A549 (cell line): ENCODE results near the gene ZNF227.

ENCODE experiments used
- CHD2 ChIP-seq: fragments of 150-350 bp; IDR thresholded peaks from 2 replicates; pipeline ENCODE4 v1.6.1; 2014; ENCODE audit warnings: low read length; ENCODE audit not compliant: partially characterized antibody
- MYC ChIP-seq: IDR thresholded peaks from 2 replicates; pipeline ENCODE4 v1.6.1; 2012; ENCODE audit warnings: mild to moderate bottlenecking, inconsistent platforms, low read length, improper control_type of control experiment, borderline replicate concordance
- NFE2L2 ChIP-seq: fragments of 150-350 bp; conservative IDR thresholded peaks from 2 replicates; pipeline ENCODE4 v1.6.1; 2014; ENCODE audit warnings: low read length
- NR3C1 ChIP-seq: fragments of >200 bp; sonication (Bioruptor Twin); formaldehyde crosslinking; IDR thresholded peaks from 3 replicates; pipeline ENCODE4 v1.6.1; 2017
- POLR2A ChIP-seq: IDR thresholded peaks from 2 replicates; pipeline ENCODE4 v1.6.1; 2012; ENCODE audit warnings: mild to moderate bottlenecking, low read length
- POLR2AphosphoS2 ChIP-seq: conservative IDR thresholded peaks from 2 replicates; pipeline ENCODE4 v1.6.1; 2012; ENCODE audit warnings: low read length, improper control_type of control experiment, inconsistent platforms
- ZC3H11A ChIP-seq: fragments of 450-650 bp; IDR thresholded peaks from 2 replicates; pipeline ENCODE4 v1.6.1; 2014; ENCODE audit warnings: antibody characterized with exemption, mild to moderate bottlenecking
- TF ChIP-seq, protein P1 (sequence below): fragments of >200 bp; sonication (Bioruptor Twin); formaldehyde crosslinking; IDR thresholded peaks from 3 replicates; pipeline ENCODE4 v1.5.1; 2016
- TF ChIP-seq, protein P2 (sequence below): fragments of 200-600 bp; sonication (generic); IDR thresholded peaks from 2 replicates; pipeline ENCODE4 v1.6.1; 2016; ENCODE audit warnings: antibody characterized with exemption, mild to moderate bottlenecking, moderate library complexity
- TF ChIP-seq, protein P3 (sequence below): IDR thresholded peaks from 2 replicates; pipeline ENCODE4 v1.6.1; 2012

DNA sequence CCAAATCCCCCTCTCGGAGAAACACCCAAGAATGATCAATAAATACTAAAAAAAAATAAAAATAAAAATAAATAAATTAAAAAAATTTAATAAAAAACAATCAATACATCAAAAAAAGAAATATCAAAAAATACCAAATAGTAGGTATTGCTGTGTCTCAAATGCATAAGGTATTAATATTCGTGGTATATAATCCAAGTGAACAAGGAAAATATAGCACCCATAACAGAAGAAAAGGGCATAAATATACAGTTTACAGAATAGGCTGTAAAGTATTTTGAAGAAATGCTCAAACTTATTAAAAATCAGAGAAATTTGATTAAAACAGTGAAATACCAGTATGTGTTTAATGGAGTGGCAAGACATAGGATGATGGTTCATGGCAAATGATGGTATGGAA is 7.6 kb upstream of the ZNF227 start:
- TF ChIP-seq POLR2A = no peak
- no peak for TF ChIP-seq NFE2L2
- TF ChIP-seq, protein P1, sequence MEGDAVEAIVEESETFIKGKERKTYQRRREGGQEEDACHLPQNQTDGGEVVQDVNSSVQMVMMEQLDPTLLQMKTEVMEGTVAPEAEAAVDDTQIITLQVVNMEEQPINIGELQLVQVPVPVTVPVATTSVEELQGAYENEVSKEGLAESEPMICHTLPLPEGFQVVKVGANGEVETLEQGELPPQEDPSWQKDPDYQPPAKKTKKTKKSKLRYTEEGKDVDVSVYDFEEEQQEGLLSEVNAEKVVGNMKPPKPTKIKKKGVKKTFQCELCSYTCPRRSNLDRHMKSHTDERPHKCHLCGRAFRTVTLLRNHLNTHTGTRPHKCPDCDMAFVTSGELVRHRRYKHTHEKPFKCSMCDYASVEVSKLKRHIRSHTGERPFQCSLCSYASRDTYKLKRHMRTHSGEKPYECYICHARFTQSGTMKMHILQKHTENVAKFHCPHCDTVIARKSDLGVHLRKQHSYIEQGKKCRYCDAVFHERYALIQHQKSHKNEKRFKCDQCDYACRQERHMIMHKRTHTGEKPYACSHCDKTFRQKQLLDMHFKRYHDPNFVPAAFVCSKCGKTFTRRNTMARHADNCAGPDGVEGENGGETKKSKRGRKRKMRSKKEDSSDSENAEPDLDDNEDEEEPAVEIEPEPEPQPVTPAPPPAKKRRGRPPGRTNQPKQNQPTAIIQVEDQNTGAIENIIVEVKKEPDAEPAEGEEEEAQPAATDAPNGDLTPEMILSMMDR = no peak
- TF ChIP-seq, protein P2, sequence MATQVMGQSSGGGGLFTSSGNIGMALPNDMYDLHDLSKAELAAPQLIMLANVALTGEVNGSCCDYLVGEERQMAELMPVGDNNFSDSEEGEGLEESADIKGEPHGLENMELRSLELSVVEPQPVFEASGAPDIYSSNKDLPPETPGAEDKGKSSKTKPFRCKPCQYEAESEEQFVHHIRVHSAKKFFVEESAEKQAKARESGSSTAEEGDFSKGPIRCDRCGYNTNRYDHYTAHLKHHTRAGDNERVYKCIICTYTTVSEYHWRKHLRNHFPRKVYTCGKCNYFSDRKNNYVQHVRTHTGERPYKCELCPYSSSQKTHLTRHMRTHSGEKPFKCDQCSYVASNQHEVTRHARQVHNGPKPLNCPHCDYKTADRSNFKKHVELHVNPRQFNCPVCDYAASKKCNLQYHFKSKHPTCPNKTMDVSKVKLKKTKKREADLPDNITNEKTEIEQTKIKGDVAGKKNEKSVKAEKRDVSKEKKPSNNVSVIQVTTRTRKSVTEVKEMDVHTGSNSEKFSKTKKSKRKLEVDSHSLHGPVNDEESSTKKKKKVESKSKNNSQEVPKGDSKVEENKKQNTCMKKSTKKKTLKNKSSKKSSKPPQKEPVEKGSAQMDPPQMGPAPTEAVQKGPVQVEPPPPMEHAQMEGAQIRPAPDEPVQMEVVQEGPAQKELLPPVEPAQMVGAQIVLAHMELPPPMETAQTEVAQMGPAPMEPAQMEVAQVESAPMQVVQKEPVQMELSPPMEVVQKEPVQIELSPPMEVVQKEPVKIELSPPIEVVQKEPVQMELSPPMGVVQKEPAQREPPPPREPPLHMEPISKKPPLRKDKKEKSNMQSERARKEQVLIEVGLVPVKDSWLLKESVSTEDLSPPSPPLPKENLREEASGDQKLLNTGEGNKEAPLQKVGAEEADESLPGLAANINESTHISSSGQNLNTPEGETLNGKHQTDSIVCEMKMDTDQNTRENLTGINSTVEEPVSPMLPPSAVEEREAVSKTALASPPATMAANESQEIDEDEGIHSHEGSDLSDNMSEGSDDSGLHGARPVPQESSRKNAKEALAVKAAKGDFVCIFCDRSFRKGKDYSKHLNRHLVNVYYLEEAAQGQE = no peak
- TF ChIP-seq CHD2 = no peak
- TF ChIP-seq ZC3H11A = no peak
- no peak for TF ChIP-seq NR3C1
- TF ChIP-seq, protein P3, sequence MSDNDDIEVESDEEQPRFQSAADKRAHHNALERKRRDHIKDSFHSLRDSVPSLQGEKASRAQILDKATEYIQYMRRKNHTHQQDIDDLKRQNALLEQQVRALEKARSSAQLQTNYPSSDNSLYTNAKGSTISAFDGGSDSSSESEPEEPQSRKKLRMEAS = no peak
- TF ChIP-seq POLR2AphosphoS2 = no peak
- TF ChIP-seq MYC = no peak
